Panc1 (cell line): Measurements from ENCODE around the gene AKT1S1. TPM values are rescaled to one million over a fixed set of nuclear protein-coding genes. Genes with fewer than 3 reads are reported as not detected.

Experiments used
- ATAC-seq: fragments of 200-7000 bp; cut with Tn5 transposase; 2 replicates; pipeline ENCODE4 v1.9.1; 2020; ENCODE audit warnings: mild to moderate bottlenecking, moderate library complexity
- BruUV-seq: library from RNA; stranded (reverse); fragments of 400-500 nt; replicated peaks from 2 replicates; lab custom pipeline; 2021; lab: Mats Ljungman, UMichigan
- CTCF ChIA-PET: fragments of 300-600 bp; sonication (Branson Sonifier 250); formaldehyde crosslinking; loops from one replicate; lab custom pipeline; 2022; ENCODE audit warnings: antibody characterized with exemption; lab: Charles Lee
- POLR2A ChIA-PET: fragments of 300-600 bp; sonication (Branson Sonifier 250); formaldehyde crosslinking; loops from one replicate; lab custom pipeline; 2022; ENCODE audit warnings: antibody characterized with exemption; lab: Charles Lee
- DNase-seq: peaks from one replicate; pipeline ENCODE4 v3.0.0-alpha.2; 2010; ENCODE audit warnings: low read depth, low spot score
- H3K27ac ChIP-seq: 2 replicates; pipeline ENCODE4 v1.5.1; 2011; ENCODE audit warnings: mild to moderate bottlenecking, low read length, inconsistent platforms
- H3K27me3 ChIP-seq: fragments of 200-500 bp; sonication (Bioruptor generic); 2 replicates; pipeline ENCODE4 v1.6.0; 2014; ENCODE audit warnings: low read length, inconsistent platforms; ENCODE audit not compliant: control insufficient read depth, insufficient read depth
- H3K36me3 ChIP-seq: fragments of 200-500 bp; sonication (Bioruptor generic); 2 replicates; pipeline ENCODE4 v1.5.1; 2014; ENCODE audit warnings: inconsistent platforms, mild to moderate bottlenecking, low read length, moderate library complexity; ENCODE audit not compliant: control insufficient read depth, insufficient read depth
- H3K4me1 ChIP-seq: 2 replicates; pipeline ENCODE4 v1.5.1; 2011; ENCODE audit warnings: inconsistent platforms, mild to moderate bottlenecking, low read length, moderate library complexity; ENCODE audit not compliant: control insufficient read depth, insufficient read depth
- H3K4me3 ChIP-seq, 2 experiments: 2 replicates each; pipeline ENCODE4 v1.5.1; 2011 to 2012; ENCODE audit warnings: low read depth in 2 of 2, low read length in 2 of 2, mild to moderate bottlenecking in 2 of 2, inconsistent platforms in 1 of 2, moderate library complexity in 1 of 2
- H3K9me3 ChIP-seq: fragments of 200-500 bp; sonication (Bioruptor generic); 2 replicates; pipeline ENCODE4 v1.5.1; 2014; ENCODE audit warnings: low read depth, mild to moderate bottlenecking, inconsistent platforms, low read length, moderate library complexity; ENCODE audit not compliant: control insufficient read depth, insufficient read depth
- CTCF ChIP-seq: fragments of 450-650 bp; IDR thresholded peaks from 2 replicates; pipeline ENCODE4 v1.5.1; 2017; ENCODE audit warnings: mild to moderate bottlenecking
- POLR2AphosphoS5 ChIP-seq: IDR thresholded peaks from 2 replicates; pipeline ENCODE4 v1.6.1; 2012; ENCODE audit warnings: mild to moderate bottlenecking, low read depth, low read length, moderate library complexity
- REST ChIP-seq, 2 experiments: IDR thresholded peaks; 2 replicates each; pipeline ENCODE4 v1.6.1; 2011 to 2012; ENCODE audit warnings: low read depth in 2 of 2, control low read depth in 1 of 2, low read length in 1 of 2, mild to moderate bottlenecking in 1 of 2, moderate library complexity in 1 of 2; ENCODE audit not compliant: insufficient read depth in 1 of 2
- SIN3A ChIP-seq: IDR thresholded peaks from 2 replicates; pipeline ENCODE4 v1.6.1; 2012; ENCODE audit warnings: low read depth, mild to moderate bottlenecking, low read length, moderate library complexity, borderline replicate concordance; ENCODE audit not compliant: insufficient read depth
- TCF7L2 ChIP-seq: IDR thresholded peaks from 2 replicates; pipeline ENCODE4 v1.6.1; 2011; ENCODE audit warnings: mild to moderate bottlenecking, low read depth, low read length, inconsistent platforms
- in situ Hi-C: cut with HindIII; loops from 2 replicates; pipeline ENCODE4 v1.10.0; 2016; ENCODE audit warnings: low sequenced_read_pairs, low pct_unique_long_range_greater_than_20kb
- intact Hi-C: fragments of 100-400 bp; cut with micrococcal nuclease; formaldehyde crosslinking; loops from one replicate; pipeline ENCODE4 v1.10.0; 2022; ENCODE audit not compliant: unreplicated experiment
- total RNA-seq: library from RNA; stranded (reverse); gene quantifications from one replicate; pipeline ENCODE4 v1.2.1, GENCODE V29; 2021; ENCODE audit not compliant: unreplicated experiment

AKT1S1 gene
- total RNA-seq, 1 experiment from 2014 or later: 92.8 TPM

GRCh38 chr19:49835562-49835961 is 41.6 kb downstream of the AKT1S1 start:
- in situ Hi-C loops (no loop called here), intact Hi-C loops (no loop called here)
- Histone ChIP-seq H3K4me3 (no peak overlapping the region), H3K9me3 (no peaks in the 10 kb centered on the region), H3K36me3 (no peaks in the 10 kb centered on the region; the same call in none of the 2 replicates), H3K4me1 (no peaks in the 10 kb centered on the region), H3K27me3 (no peaks in the 10 kb centered on the region), H3K27ac (no peak overlapping the region)
- TF ChIP-seq REST (IDR thresholded peaks at IDR 0.05; ENCODE audit: insufficient read depth in 1 of 2, low read depth in 2 of 2, low read length in 1 of 2): no peak
- TF ChIP-seq TCF7L2: no peak
- TF ChIP-seq CTCF: no peak
- TF ChIP-seq POLR2AphosphoS5: no peak
- TF ChIP-seq SIN3A: no peak
- ATAC-seq: no peak
- ChIA-PET CTCF (no interaction called here), POLR2A (no interaction called here)
- DNase-seq: no peak
- BruUV-seq: no TSS peak

GRCh38 chr19:49833599-49833998 is 43.6 kb downstream of the AKT1S1 start:
- DNase-seq (no peak), ATAC-seq (no peak)
- TF ChIP-seq CTCF (no peak), TCF7L2 (no peak), SIN3A (no peak), POLR2AphosphoS5 (no peak), REST (IDR thresholded peaks at IDR 0.05; ENCODE audit: insufficient read depth in 1 of 2, low read depth in 2 of 2, low read length in 1 of 2) (no peak)
- intact Hi-C loops: no loop called here
- no peak overlapping the region for H3K4me3 ChIP-seq
- no peaks in the 10 kb centered on the region for H3K4me1 ChIP-seq
- H3K9me3 ChIP-seq: no peaks in the 10 kb centered on the region
- no peak overlapping the region for H3K27ac ChIP-seq
- in situ Hi-C loops: no loop called here
- ChIA-PET CTCF (no interaction called here), POLR2A (no interaction called here)
- H3K27me3 ChIP-seq: no peaks in the 10 kb centered on the region
- no peaks in the 10 kb centered on the region; the same call in 1 of the 2 replicates for H3K36me3 ChIP-seq
- BruUV-seq: no TSS peak
